Thyroid gland (tissue), 4 donors: ENCODE data around the gene EFL1.
"Not testable (repeated sequence)": the region's sequence is repeated elsewhere in the genome, so short reads cannot be mapped to it uniquely, and the experiment has no call there.

Experiments used
- POLR2A ChIP-seq, 2 donors: fragments of 450-650 bp; IDR thresholded peaks; one replicate each; pipeline ENCODE4 v1.6.1; 2017; ENCODE audit warnings: antibody characterized with exemption in 2 of 2, mild to moderate bottlenecking in 2 of 2, moderate library complexity in 1 of 2
- TF ChIP-seq, protein P1 (sequence below), 6 experiments: fragments of 200-600 bp in 3 of 6; fragments of 450-650 bp in 3 of 6; sonication (generic) in 3 of 6; IDR thresholded peaks; one replicate each; pipeline ENCODE4 v1.5.1; 2016 to 2019; ENCODE audit warnings: antibody characterized with exemption in 6 of 6, mild to moderate bottlenecking in 2 of 6, inconsistent platforms in 1 of 6, moderate library complexity in 1 of 6

DNA sequence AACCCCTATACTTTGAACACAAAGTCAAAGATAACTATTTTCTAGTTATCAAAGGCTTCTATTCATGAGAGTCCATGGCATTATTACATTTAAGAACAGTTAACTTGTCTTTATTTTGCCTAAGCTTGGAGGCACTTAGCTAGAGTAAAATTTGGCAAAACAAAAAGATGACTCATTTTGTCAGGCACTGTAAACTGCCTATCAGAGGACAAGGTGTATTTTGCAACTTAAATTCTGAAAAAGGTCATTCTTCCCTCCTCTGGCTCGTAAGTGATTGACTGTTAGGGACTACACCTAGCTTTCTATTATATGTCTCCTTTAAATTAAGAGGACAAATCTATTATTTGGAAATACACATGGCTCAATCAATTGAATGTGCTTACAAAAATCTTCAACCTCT, 69.1 kb downstream of the EFL1 start:
- TF ChIP-seq, protein P1, sequence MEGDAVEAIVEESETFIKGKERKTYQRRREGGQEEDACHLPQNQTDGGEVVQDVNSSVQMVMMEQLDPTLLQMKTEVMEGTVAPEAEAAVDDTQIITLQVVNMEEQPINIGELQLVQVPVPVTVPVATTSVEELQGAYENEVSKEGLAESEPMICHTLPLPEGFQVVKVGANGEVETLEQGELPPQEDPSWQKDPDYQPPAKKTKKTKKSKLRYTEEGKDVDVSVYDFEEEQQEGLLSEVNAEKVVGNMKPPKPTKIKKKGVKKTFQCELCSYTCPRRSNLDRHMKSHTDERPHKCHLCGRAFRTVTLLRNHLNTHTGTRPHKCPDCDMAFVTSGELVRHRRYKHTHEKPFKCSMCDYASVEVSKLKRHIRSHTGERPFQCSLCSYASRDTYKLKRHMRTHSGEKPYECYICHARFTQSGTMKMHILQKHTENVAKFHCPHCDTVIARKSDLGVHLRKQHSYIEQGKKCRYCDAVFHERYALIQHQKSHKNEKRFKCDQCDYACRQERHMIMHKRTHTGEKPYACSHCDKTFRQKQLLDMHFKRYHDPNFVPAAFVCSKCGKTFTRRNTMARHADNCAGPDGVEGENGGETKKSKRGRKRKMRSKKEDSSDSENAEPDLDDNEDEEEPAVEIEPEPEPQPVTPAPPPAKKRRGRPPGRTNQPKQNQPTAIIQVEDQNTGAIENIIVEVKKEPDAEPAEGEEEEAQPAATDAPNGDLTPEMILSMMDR (IDR thresholded peaks at IDR 0.05): not testable (repeated sequence)
- TF ChIP-seq POLR2A (IDR thresholded peaks at IDR 0.05): not testable (repeated sequence)
